Kidney glomerular epithelial cell (primary cell): ENCODE results near the gene FOXO1.

Experiments
- DNase-seq: peaks from one replicate; lab custom pipeline; 2025; lab: John Stamatoyannopoulos, UW

Gene FOXO1

DNA sequence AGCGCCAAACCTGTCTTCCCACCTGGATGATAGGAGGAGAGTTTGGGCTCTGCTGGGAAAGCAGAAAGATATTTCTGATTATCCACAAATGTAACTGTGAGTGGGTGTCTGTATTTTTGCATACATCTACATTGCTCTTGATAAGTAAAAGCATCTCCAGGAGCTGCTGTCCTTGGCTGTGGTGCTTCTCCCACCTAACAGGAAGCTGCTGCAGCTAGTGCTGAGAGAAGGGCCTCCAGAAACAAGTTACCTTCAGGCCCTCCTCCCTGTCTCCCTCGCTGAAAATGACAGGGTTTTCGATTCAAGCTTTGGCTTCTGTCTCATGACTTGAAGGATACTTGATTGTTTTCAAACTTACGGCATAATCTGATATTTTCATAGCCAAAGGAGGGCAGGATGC is 90.1 kb downstream of the FOXO1 start:
- DNase-seq: no peak

DNA sequence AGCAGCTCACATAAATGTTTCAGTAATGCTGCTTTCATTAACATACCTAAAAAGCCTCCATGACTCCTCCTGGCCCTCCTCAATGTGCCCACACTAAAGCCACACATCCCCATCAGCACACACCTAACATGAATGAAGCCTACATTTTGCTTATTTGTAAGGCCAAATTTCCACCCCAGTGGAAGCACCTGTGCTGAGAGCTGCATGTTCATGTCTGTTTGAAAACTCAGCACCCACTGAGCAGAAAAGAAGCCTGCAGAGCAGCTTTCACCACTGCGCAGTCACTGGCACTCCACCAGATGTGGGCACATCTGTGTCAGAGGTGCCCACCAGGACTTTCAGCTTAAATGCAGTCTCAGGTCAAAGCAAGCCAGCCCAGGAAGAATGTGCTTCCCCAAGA is 93.5 kb downstream of the FOXO1 start:
- DNase-seq: no peak

DNA sequence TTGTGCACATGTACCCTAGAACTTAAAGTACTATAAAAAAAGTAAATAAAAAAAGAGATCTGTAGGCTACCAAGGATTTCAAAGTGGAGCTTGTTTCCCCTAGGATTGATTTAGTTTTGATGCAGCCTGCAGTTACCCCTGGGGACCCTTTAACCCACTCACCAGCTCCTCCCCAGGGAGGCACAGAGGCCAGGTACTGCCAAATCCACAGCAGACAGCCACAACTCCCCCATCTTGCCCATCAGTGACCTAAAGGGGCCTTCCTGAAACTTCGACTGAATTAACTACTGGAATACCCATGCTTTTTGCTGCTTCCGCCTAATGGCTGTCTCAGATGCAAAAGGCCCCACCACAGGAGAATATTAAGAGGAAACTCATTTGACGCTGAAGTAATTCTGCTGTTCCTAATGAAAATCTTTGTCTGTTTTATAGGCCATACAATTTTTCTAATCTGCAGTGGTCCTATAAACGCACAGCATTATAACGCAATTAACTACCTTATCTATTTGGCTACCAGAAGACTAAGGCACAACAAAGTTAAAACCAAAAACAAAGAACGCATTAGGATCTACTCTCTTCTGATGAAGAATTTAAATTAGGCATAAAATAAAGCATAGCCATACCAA is 95.0 kb downstream of the FOXO1 start:
- DNase-seq: no peak

- DNase-seq: no peak
Observed at GRCh38 chr13:40570930-40571329, 95.5 kb downstream of the FOXO1 start.

DNA sequence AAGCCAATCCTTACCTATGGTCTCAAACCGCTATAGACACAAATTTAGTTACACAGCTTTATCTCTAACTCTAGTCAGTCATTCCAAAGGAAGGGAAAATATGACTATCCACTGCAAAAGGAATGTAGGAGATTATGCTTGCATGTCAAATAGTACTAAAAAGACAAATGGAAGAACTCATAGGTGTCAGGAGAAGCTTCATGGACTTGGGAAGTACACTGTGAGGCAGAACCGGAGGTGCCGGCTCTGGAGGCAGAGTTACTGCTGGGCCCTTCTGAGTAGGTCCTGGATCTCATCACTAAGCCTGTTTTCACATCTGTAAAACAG is 97.5 kb downstream of the FOXO1 start:
- DNase-seq: no peak

- DNase-seq: no peak
Observed at GRCh38 chr13:40568246-40569023, 98.0 kb downstream of the FOXO1 start.

- no peak for DNase-seq
Observed at GRCh38 chr13:40566811-40567210, 99.6 kb downstream of the FOXO1 start.

DNA sequence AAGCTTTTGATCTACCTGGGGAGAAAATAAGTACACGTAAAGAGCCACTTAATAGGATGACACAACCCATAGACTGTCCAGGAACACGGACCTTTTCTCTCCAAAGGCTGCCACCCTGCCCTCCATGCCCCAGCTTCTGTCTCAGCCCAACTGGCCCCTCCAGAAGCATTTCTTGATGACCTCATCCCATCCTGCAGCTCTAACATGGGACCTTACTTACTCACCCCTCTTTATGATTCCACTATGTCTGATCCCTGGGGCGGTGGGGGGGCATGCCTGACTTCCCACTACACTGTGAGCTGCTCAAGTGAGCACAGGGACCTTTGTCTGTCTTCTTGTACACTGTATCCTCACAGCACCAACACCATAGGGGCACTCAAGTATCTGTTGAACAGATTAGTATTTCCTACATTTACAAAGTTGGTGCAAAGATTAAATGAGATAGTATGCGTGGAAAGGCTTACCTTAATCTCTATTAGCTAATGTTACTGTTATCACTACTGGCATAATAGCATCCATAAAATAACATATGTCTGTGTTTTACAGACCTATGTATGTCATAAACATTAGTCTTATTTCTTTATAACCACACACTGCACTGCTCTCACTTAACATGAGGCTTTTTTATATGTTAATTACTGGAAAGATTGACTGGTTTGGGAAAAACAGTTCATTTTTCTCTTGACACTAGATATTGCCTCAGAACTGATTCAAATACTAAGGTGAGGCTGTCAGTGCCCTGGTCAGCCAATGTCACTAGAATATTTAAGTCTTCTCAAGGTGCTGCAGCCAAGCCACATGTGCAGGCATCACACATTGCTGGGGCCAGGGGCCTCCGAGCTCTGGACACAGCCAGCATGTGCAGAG is 100.9 kb downstream of the FOXO1 start:
- no peak for DNase-seq

DNA sequence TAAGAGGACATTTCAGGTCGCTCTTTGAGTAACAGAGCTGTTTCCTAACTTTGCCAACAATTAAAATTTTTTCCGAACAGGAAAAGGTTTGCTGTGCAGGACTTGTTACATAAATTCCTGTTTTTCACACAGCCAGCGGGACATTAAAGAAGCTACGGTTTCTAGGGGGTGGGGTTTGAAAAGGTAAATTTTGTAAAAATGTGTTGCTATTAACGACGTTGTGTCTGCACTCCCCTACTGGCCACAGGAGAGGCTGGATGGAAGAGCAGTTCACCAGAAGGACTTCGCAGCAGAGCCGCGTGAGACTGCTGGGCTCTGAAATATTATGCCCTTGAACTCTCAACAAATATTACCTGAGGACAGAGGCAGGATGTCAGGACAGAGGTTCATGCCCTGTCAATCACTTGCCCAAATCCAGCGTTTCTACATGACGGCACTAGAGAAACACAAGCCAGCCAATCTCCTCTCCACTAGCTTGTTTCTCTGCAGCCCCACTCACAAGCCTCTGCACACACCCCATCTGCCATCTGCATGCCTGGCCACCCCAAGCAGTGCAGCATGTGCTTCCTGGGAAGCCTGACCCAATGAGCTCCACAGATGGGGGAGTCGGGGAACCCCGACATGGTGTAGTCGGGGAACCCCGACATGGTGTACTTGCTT is 102.0 kb downstream of the FOXO1 start:
- DNase-seq: no peak

DNA sequence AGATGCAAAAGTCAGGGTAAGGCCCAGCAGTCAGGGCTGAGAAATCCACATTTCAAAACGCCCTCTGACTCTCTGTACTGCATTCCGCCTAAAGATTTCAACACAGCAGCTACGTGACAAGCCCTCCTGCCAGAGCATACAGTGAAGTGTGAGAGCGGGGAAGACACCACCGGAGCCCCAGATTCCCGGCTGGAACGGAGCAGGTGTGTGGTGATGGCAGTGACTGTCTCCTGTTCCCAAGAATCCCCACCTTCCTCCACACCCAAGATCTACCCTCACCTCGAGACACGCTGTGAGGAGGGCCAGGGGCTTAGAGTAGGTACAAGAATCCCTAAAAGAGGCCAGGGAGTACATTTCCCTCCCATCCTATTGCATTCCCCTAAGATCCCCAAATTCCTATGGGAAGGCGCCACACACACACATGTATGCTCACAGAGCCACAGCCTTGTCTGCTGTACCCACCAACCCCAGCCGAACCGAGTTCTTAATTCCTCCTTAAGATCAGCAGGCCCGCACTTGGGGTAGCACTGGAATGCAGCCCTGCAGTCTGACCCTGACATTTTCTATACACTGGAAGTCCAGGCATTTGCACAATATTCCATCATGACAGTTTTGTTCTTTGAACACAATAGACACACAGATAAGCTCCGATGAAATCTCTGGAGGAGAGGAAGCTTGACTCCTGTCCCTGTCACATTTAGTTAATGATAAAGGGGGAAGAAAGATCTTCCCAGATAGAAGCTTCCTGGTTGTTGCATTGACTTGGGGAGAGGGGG is 102.9 kb downstream of the FOXO1 start:
- DNase-seq: no peak

DNA sequence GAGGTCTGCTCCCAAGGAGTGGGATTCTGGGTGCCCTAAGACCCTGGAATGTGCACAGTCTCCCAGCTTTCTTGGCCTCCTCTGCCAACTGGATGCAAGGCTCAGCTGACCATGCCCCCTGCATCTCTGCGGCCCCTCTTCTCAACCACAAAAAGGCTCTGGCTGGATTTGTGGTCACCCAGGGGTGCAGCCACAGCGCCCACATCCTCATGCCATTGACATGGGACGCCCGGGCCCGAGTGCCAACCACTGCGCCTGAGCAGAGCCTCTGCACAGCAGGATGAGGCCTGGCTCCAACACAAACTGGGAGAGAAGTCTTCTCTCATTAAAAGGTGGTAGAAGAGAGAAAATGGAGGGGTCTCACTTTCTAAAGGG is 103.5 kb downstream of the FOXO1 start:
- no peak for DNase-seq

GRCh38 chr13:40559915-40560314 is 106.5 kb downstream of the FOXO1 start:
- no peak for DNase-seq

- no peak for DNase-seq
Observed at GRCh38 chr13:40558656-40559055, 107.8 kb downstream of the FOXO1 start.

DNA sequence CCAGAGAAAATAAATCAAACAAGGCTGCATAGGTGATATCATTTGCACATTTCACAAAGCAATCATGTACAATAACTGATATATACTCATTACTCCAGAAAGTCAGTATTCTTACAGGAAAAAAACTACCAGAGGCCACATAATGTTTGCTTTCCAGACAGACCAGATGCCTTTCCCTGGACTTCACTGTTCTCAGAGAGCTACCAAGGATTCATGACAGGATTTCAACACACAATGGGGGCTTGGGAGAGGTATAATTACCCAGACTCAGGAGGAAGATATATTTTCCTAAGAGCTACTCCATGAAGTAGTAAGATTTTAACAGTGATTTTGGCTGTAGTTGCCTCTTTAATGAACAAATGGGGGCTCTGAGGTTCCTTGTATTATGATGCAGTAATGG is 110.0 kb downstream of the FOXO1 start:
- no peak for DNase-seq

GRCh38 chr13:40553356-40553755 is 113.1 kb downstream of the FOXO1 start:
- DNase-seq: no peak

- DNase-seq: no peak
Observed at GRCh38 chr13:40552895-40553294, 113.5 kb downstream of the FOXO1 start.

DNA sequence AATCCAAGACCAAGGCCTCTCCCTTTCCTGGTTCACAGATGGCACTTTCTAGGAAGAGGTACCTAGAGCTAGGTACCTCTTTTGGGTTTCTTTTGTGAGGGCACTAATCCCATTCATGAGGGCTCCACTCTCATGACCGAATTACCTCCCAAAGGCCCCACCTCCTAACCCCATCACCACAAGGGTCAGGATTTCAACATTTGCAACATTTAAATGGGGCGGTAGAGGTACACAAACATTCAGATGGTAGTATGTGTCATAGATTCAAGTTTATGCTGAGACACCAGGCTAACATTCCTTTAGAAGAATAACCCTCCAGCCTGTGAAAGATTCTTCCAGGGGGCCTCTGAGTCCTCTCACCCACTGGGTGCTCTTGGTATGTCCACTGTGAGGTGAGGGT is 116.3 kb downstream of the FOXO1 start:
- no peak for DNase-seq

GRCh38 chr13:40549500-40550094 is 116.8 kb downstream of the FOXO1 start:
- no peak for DNase-seq

GRCh38 chr13:40547591-40548315 is 118.7 kb downstream of the FOXO1 start:
- no peak for DNase-seq

- no peak for DNase-seq
Observed at GRCh38 chr13:40546047-40546446, 120.4 kb downstream of the FOXO1 start.
